Neural progenitor cell (in vitro differentiated cells): ENCODE measurements around the gene NELFA. TPM values are rescaled to one million over a fixed set of nuclear protein-coding genes. Genes with fewer than 3 reads are reported as not detected.

Source experiments
- DNase-seq: peaks from one replicate; pipeline ENCODE4 v3.0.0-alpha.2; 2016; ENCODE audit warnings: low spot score
- H2AFZ ChIP-seq: fragments of 200-600 bp; sonication (generic); replicated peaks from 2 replicates; pipeline ENCODE4 v1.6.1; 2016; ENCODE audit warnings: antibody characterized with exemption
- H3F3A ChIP-seq: fragments of 200-600 bp; sonication (generic); 2 replicates; pipeline ENCODE4 v1.6.1; 2016; ENCODE audit warnings: antibody characterized with exemption, low read depth
- H3K27ac ChIP-seq: fragments of 200-600 bp; sonication (generic); 2 replicates; pipeline ENCODE4 v1.5.1; 2016; ENCODE audit warnings: mild to moderate bottlenecking
- H3K27me3 ChIP-seq: fragments of 200-600 bp; sonication (generic); 2 replicates; pipeline ENCODE4 v1.6.1; 2016; ENCODE audit warnings: mild to moderate bottlenecking, moderate library complexity
- H3K36me3 ChIP-seq: fragments of 200-600 bp; sonication (generic); 2 replicates; pipeline ENCODE4 v1.5.1; 2016
- H3K4me1 ChIP-seq: fragments of 200-600 bp; sonication (generic); 2 replicates; pipeline ENCODE4 v1.6.1; 2016; ENCODE audit warnings: mixed run types
- H3K4me2 ChIP-seq: fragments of 200-600 bp; sonication (generic); 2 replicates; pipeline ENCODE4 v1.6.1; 2016
- H3K4me3 ChIP-seq: fragments of 200-600 bp; sonication (generic); 2 replicates; pipeline ENCODE4 v1.5.1; 2016
- H3K79me2 ChIP-seq: fragments of 200-600 bp; sonication (generic); 2 replicates; pipeline ENCODE4 v1.6.1; 2016; ENCODE audit warnings: low read depth
- H3K9ac ChIP-seq: fragments of 200-600 bp; sonication (generic); 2 replicates; pipeline ENCODE4 v1.6.1; 2016
- H3K9me3 ChIP-seq: fragments of 200-600 bp; sonication (generic); 2 replicates; pipeline ENCODE4 v1.5.1; 2016; ENCODE audit warnings: low read depth
- H4K20me1 ChIP-seq: fragments of 200-600 bp; sonication (generic); 2 replicates; pipeline ENCODE4 v1.6.1; 2016; ENCODE audit warnings: low read depth
- H3K27ac Mint-ChIP-seq: 3 replicates; pipeline ENCODE4 v1.8.0; 2021; ENCODE audit warnings: mixed read lengths
- H3K27me3 Mint-ChIP-seq: 2 replicates; pipeline ENCODE4 v1.8.0; 2022; ENCODE audit warnings: low read depth, mild to moderate bottlenecking, inconsistent platforms, moderate library complexity, mixed read lengths; ENCODE audit not compliant: insufficient read depth
- H3K36me3 Mint-ChIP-seq: 3 replicates; pipeline ENCODE4 v1.8.0; 2021; ENCODE audit warnings: mixed read lengths
- H3K4me1 Mint-ChIP-seq: 3 replicates; pipeline ENCODE4 v1.8.0; 2021; ENCODE audit warnings: mixed read lengths
- H3K4me3 Mint-ChIP-seq: 3 replicates; pipeline ENCODE4 v1.8.0; 2021; ENCODE audit warnings: mild to moderate bottlenecking, moderate library complexity, mixed read lengths
- H3K9me3 Mint-ChIP-seq: 3 replicates; pipeline ENCODE4 v1.8.0; 2020; ENCODE audit warnings: mixed read lengths
- EZH2 ChIP-seq: fragments of 200-600 bp; sonication (generic); IDR thresholded peaks from 2 replicates; pipeline ENCODE4 v1.6.1; 2017; ENCODE audit warnings: antibody characterized with exemption, mild to moderate bottlenecking, moderate library complexity
- EZH2phosphoT487 ChIP-seq: fragments of 200-600 bp; sonication (generic); IDR thresholded peaks from 2 replicates; pipeline ENCODE4 v1.6.1; 2017; ENCODE audit warnings: antibody characterized with exemption
- total RNA-seq: library from RNA; depleted of rRNA; stranded (reverse); fragments of >200 nt; gene quantifications from 2 replicates; pipeline ENCODE4 v1.2.3, GENCODE V29; 2015; ENCODE audit warnings: low replicate concordance
- TF ChIP-seq, protein P1 (sequence below): fragments of 200-600 bp; sonication (generic); IDR thresholded peaks from 2 replicates; pipeline ENCODE4 v1.5.1; 2017; ENCODE audit warnings: antibody characterized with exemption, mild to moderate bottlenecking

The NELFA gene
- total RNA-seq, 1 donor from 2014 or later = 18.0 TPM

DNA sequence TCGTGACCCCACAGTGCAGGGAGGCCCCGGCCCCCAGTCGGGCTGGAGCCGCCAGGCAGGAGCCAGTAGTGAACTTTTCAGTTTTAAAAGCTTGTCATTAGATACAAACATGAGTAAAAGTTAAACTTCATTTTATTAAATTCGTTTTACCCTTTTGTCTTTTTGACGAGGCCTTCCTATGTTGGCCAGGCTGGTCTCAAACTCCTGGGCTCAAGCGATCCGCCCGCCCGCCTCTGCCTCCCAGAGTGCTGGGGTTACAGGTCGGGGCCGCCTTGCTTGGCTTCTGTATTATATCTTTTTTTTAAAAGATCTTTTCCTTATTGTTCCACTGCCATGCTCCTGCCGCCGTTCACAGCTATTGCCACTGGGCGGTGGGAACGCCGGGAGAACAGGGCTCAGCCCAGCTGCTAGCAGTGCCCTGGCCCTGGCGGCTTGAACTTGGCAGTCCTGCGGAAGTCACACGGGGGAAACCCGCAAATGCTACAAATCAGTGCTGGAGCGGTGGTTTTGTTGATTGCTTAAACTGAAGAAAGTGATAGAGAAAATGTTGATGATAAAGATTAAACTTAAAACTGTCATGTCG, 968 bp upstream of the NELFA start:
- peak overlapping the region; percentile 91 for H3K4me2 ChIP-seq
- H4K20me1 ChIP-seq = peaks cover 33% of the 10 kb centered on the region
- no peaks in the 10 kb centered on the region for H3K4me1 ChIP-seq
- Mint-ChIP-seq H3K4me1 (peaks cover 17% of the 10 kb centered on the region), H3K36me3 (peaks cover 16% of the 10 kb centered on the region), H3K4me3 (peak overlapping the region; percentile 88), H3K27me3 (peaks cover 10% of the 10 kb centered on the region), H3K27ac (peak overlapping the region; percentile 85), H3K9me3 (peaks cover 2% of the 10 kb centered on the region)
- no peaks in the 10 kb centered on the region for H3K36me3 ChIP-seq
- peak; percentile 70 for DNase-seq
- TF ChIP-seq EZH2phosphoT487 = no peak
- TF ChIP-seq EZH2 = peak; percentile 4
- TF ChIP-seq, protein P1, sequence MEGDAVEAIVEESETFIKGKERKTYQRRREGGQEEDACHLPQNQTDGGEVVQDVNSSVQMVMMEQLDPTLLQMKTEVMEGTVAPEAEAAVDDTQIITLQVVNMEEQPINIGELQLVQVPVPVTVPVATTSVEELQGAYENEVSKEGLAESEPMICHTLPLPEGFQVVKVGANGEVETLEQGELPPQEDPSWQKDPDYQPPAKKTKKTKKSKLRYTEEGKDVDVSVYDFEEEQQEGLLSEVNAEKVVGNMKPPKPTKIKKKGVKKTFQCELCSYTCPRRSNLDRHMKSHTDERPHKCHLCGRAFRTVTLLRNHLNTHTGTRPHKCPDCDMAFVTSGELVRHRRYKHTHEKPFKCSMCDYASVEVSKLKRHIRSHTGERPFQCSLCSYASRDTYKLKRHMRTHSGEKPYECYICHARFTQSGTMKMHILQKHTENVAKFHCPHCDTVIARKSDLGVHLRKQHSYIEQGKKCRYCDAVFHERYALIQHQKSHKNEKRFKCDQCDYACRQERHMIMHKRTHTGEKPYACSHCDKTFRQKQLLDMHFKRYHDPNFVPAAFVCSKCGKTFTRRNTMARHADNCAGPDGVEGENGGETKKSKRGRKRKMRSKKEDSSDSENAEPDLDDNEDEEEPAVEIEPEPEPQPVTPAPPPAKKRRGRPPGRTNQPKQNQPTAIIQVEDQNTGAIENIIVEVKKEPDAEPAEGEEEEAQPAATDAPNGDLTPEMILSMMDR = peak; percentile 26
- peak overlapping the region; percentile 99 for H3K27ac ChIP-seq
- peaks cover 22% of the 10 kb centered on the region for H3K27me3 ChIP-seq
- H2AFZ ChIP-seq = peak overlapping the region; percentile 99
- peaks cover 20% of the 10 kb centered on the region for H3F3A ChIP-seq
- peak overlapping the region; percentile 87 for H3K4me3 ChIP-seq
- peaks cover 40% of the 10 kb centered on the region for H3K79me2 ChIP-seq
- H3K9ac ChIP-seq = peak overlapping the region; percentile 95
- H3K9me3 ChIP-seq = no peaks in the 10 kb centered on the region

DNA sequence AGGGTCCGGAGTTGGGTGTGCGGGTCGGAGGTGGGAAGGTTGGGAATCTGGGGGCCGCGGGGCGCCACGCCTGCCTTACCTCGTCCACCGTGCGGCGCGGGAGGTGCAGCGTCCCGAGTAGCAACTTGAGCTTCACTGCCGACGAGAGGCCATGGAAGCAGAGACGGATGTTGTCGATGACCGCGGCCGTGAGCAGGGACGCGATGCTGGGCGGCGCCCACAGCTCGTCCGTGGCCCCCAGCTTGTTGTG, 178 bp downstream of the NELFA start:
- peak overlapping the region; percentile 98 for H3K4me3 Mint-ChIP-seq
- Histone ChIP-seq H3K27ac (peak overlapping the region; percentile 99), H3K36me3 (no peaks in the 10 kb centered on the region), H3K27me3 (peaks cover 22% of the 10 kb centered on the region), H2AFZ (peak overlapping the region; percentile 99), H4K20me1 (peaks cover 34% of the 10 kb centered on the region), H3K4me2 (peak overlapping the region; percentile 91), H3K9ac (peak overlapping the region; percentile 95), H3K4me3 (peak overlapping the region; percentile 87), H3F3A (peaks cover 20% of the 10 kb centered on the region), H3K79me2 (peaks cover 52% of the 10 kb centered on the region), H3K4me1 (no peaks in the 10 kb centered on the region), H3K9me3 (no peaks in the 10 kb centered on the region)
- peaks cover 17% of the 10 kb centered on the region for H3K4me1 Mint-ChIP-seq
- TF ChIP-seq, protein P1 = no peak
- TF ChIP-seq EZH2 (no peak), EZH2phosphoT487 (no peak)
- peak overlapping the region; percentile 53 for H3K27ac Mint-ChIP-seq
- H3K27me3 Mint-ChIP-seq = peaks cover 8% of the 10 kb centered on the region
- DNase-seq = no peak
- peaks cover 20% of the 10 kb centered on the region for H3K36me3 Mint-ChIP-seq
- H3K9me3 Mint-ChIP-seq = peaks cover 2% of the 10 kb centered on the region

DNA sequence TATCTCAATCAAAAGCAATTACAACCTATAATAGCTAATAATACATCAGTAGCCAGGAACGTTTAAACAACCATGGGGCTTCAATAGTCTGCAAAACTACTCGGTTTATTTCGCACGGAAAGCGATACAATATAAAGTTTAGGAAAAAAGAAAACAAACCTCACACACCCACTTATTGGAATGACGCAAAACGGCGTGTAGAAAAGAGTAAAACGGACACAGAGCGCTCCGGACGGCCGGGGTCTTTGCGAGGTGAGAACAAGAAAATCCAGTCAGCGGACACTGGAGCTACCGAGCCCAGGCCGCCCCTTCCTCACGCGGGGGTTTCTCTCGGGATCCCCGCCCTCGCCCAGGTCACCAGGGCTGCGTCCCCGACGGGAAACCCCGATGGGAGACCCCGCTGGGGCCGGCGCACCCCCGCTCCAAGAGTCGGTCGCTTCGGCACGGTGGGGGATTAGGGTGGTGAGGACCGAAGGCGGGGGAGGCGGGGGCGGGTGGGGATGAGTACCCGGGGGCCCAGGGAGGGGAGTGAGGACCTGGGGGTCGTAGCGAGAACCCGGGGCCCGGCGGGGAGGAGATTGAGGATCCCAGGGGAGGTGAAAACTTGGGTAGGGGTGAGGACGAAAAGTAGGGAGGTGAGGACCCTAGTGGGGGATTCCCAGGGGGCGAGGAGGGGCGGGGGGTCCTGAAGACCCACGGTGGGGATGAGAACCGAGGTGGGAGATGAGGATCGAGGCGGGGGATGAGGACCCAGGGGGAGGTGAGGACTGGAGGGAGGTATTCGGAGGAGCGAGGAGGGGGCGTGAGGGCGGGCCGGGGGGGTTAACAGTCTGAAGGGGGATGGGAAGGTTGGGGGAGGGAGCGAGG, 737 bp downstream of the NELFA start:
- Histone ChIP-seq H3K27ac (no peak overlapping the region), H3F3A (peaks cover 20% of the 10 kb centered on the region), H4K20me1 (peaks cover 39% of the 10 kb centered on the region), H3K27me3 (peaks cover 22% of the 10 kb centered on the region), H3K36me3 (no peaks in the 10 kb centered on the region), H3K4me2 (peak overlapping the region; percentile 91), H3K79me2 (peaks cover 57% of the 10 kb centered on the region), H3K9ac (peak overlapping the region; percentile 95), H3K9me3 (no peaks in the 10 kb centered on the region), H3K4me1 (no peaks in the 10 kb centered on the region), H2AFZ (peak overlapping the region; percentile 99), H3K4me3 (peak overlapping the region; percentile 87)
- no peak for TF ChIP-seq EZH2phosphoT487
- TF ChIP-seq, protein P1 = no peak
- TF ChIP-seq EZH2 = no peak
- H3K27me3 Mint-ChIP-seq = peaks cover 8% of the 10 kb centered on the region
- H3K4me1 Mint-ChIP-seq = peaks cover 17% of the 10 kb centered on the region
- peak overlapping the region; percentile 98 for H3K4me3 Mint-ChIP-seq
- H3K36me3 Mint-ChIP-seq = peaks cover 25% of the 10 kb centered on the region
- peaks cover 2% of the 10 kb centered on the region for H3K9me3 Mint-ChIP-seq
- peak; percentile 47 for DNase-seq
- H3K27ac Mint-ChIP-seq = peak overlapping the region; percentile 94
